Naive thymus-derived CD4-positive, alpha-beta T cell (primary cell): ENCODE data around the gene USH2A. TPM values are rescaled to one million over a fixed set of nuclear protein-coding genes. Genes with fewer than 3 reads are reported as not detected.

Experiments used
- ATAC-seq: fragments of 150-1000 bp; cut with Tn5 transposase; 2 replicates; pipeline ENCODE4 v1.10.0; 2021; ENCODE audit warnings: mild to moderate bottlenecking, moderate library complexity
- CTCF ChIA-PET: fragments of 350-600 bp; sonication (Branson Sonifier 250); formaldehyde crosslinking; loops from one replicate; lab custom pipeline; 2021; ENCODE audit warnings: antibody characterized with exemption; lab: Charles Lee
- POLR2A ChIA-PET: fragments of 350-600 bp; sonication (Branson Sonifier 250); formaldehyde crosslinking; loops from one replicate; lab custom pipeline; 2021; ENCODE audit warnings: antibody characterized with exemption, inconsistent platforms; lab: Charles Lee
- DNase-seq, 9 donors: peaks; one replicate each; pipeline versions ENCODE4 v3.0.0 to v3.0.0-alpha.2; 2020 to 2022; ENCODE audit warnings: mixed read lengths in 1 of 9
- H3K27ac ChIP-seq: one replicate; pipeline ENCODE4 v1.7.0; 2013; ENCODE audit warnings: mild to moderate bottlenecking, low read depth, low read length, moderate library complexity
- H3K27me3 ChIP-seq, 2 donors: one replicate each; pipeline ENCODE4 v1.7.0; 2013; ENCODE audit warnings: low read length in 2 of 2, mild to moderate bottlenecking in 2 of 2, moderate library complexity in 2 of 2; ENCODE audit not compliant: control insufficient read depth in 2 of 2, insufficient read depth in 2 of 2
- H3K36me3 ChIP-seq, 3 experiments: 1 replicate in 2 of 3; 2 replicates in 1 of 3; pipeline ENCODE4 v1.7.0; 2013; ENCODE audit warnings: low read length in 3 of 3, mild to moderate bottlenecking in 3 of 3, moderate library complexity in 1 of 3; ENCODE audit not compliant: insufficient read depth in 3 of 3, control insufficient read depth in 2 of 3
- H3K4me1 ChIP-seq, 2 donors: one replicate each; pipeline ENCODE4 v1.7.0; 2013; ENCODE audit warnings: low read length in 2 of 2, mild to moderate bottlenecking in 2 of 2, moderate library complexity in 1 of 2; ENCODE audit not compliant: control insufficient read depth in 2 of 2, insufficient read depth in 2 of 2
- H3K4me3 ChIP-seq: 2 replicates; pipeline ENCODE4 v1.7.0; 2013; ENCODE audit warnings: mild to moderate bottlenecking, low read length
- H3K9me3 ChIP-seq, 3 experiments: 1 replicate in 2 of 3; 2 replicates in 1 of 3; pipeline ENCODE4 v1.7.0; 2013; ENCODE audit warnings: low read length in 3 of 3; ENCODE audit not compliant: control insufficient read depth in 2 of 3
- H3K27ac Mint-ChIP-seq, 9 donors: one replicate each; pipeline ENCODE4 v1.8.0; 2020 to 2022; ENCODE audit warnings: mixed read lengths in 9 of 9, mild to moderate bottlenecking in 8 of 9, moderate library complexity in 5 of 9, inconsistent platforms in 2 of 9
- H3K27me3 Mint-ChIP-seq, 5 donors: one replicate each; pipeline ENCODE4 v1.8.0; 2021 to 2022; ENCODE audit warnings: mixed read lengths in 5 of 5, mild to moderate bottlenecking in 1 of 5
- H3K36me3 Mint-ChIP-seq, 5 donors: one replicate each; pipeline ENCODE4 v1.8.0; 2020 to 2022; ENCODE audit warnings: mixed read lengths in 5 of 5, mild to moderate bottlenecking in 3 of 5, inconsistent platforms in 1 of 5
- H3K4me1 Mint-ChIP-seq, 7 donors: one replicate each; pipeline ENCODE4 v1.8.0; 2020 to 2022; ENCODE audit warnings: mixed read lengths in 7 of 7, mild to moderate bottlenecking in 3 of 7, inconsistent platforms in 1 of 7
- H3K4me3 Mint-ChIP-seq, 10 donors: one replicate each; pipeline ENCODE4 v1.8.0; 2020 to 2022; ENCODE audit warnings: mild to moderate bottlenecking in 10 of 10, mixed read lengths in 10 of 10, moderate library complexity in 6 of 10, inconsistent platforms in 2 of 10
- H3K9me3 Mint-ChIP-seq, 11 donors: one replicate each; pipeline ENCODE4 v1.8.0; 2020 to 2022; ENCODE audit warnings: mixed read lengths in 11 of 11, mild to moderate bottlenecking in 4 of 11, inconsistent platforms in 1 of 11, moderate library complexity in 1 of 11
- intact Hi-C, 2 donors: fragments of 100-400 bp; cut with micrococcal nuclease; formaldehyde crosslinking; loops; one replicate each; pipeline ENCODE4 v1.15.1; 2023
- polyA plus RNA-seq, 2 donors: library from polyadenylated mRNA; unstranded; fragments of 300-500 nt; fragmentation: Illumina TruSeq; gene quantifications; one replicate each; pipeline ENCODE4 v1.2.3, GENCODE V29; 2021
- total RNA-seq, 6 experiments: library from RNA in 5 of 6; stranded (reverse) in 5 of 6; gene quantifications; 1 replicate in 5 of 6; 2 replicates in 1 of 6; pipeline ENCODE4 v1.2.3 and lab custom pipeline; 2021 to 2026

USH2A gene
- total and polyA plus RNA-seq, 7 experiments from 2014 or later: not detected

GRCh38 chr1:216111842-216112241 lies 311.4 kb downstream of the USH2A start:
- no peaks in the 10 kb centered on the region for H3K27me3 ChIP-seq
- H3K9me3 Mint-ChIP-seq: peaks cover 0 to 6% (median 2%) of the 10 kb centered on the region in 11 donors
- no peak overlapping the region for H3K4me3 Mint-ChIP-seq
- H3K27ac ChIP-seq: no peak overlapping the region
- no peaks in the 10 kb centered on the region for H3K36me3 Mint-ChIP-seq
- H3K4me1 ChIP-seq: no peaks in the 10 kb centered on the region
- no peaks in the 10 kb centered on the region for H3K36me3 ChIP-seq
- no peak overlapping the region for H3K4me3 ChIP-seq
- H3K9me3 ChIP-seq: no peaks in the 10 kb centered on the region
- intact Hi-C loops: no loop called here
- ChIA-PET CTCF (no interaction called here), POLR2A (no interaction called here)
- no peaks in the 10 kb centered on the region for H3K27me3 Mint-ChIP-seq
- H3K4me1 Mint-ChIP-seq: peaks cover 0 to 1% (median 0%) of the 10 kb centered on the region in 7 donors
- no peak overlapping the region for H3K27ac Mint-ChIP-seq
- no peak for ATAC-seq
- no peak for DNase-seq

GRCh38 chr1:216095400-216095799 lies 327.8 kb downstream of the USH2A start:
- Mint-ChIP-seq H3K27ac (no peak overlapping the region), H3K27me3 (no peaks in the 10 kb centered on the region), H3K36me3 (no peaks in the 10 kb centered on the region), H3K4me3 (no peak overlapping the region), H3K4me1 (no peaks in the 10 kb centered on the region), H3K9me3 (peaks cover 0 to 34% (median 2%) of the 10 kb centered on the region in 11 donors)
- ChIA-PET POLR2A (no interaction called here), CTCF (no interaction called here)
- H3K36me3 ChIP-seq: no peaks in the 10 kb centered on the region
- no peaks in the 10 kb centered on the region for H3K9me3 ChIP-seq
- no peak overlapping the region for H3K4me3 ChIP-seq
- H3K27ac ChIP-seq: no peak overlapping the region
- ATAC-seq: no peak
- no peaks in the 10 kb centered on the region for H3K4me1 ChIP-seq
- DNase-seq: no peak
- intact Hi-C loops: no loop called here
- no peaks in the 10 kb centered on the region for H3K27me3 ChIP-seq

- no peaks in the 10 kb centered on the region for H3K9me3 ChIP-seq
- peaks cover 0 to 30% (median 4%) of the 10 kb centered on the region in 11 donors for H3K9me3 Mint-ChIP-seq
- H3K36me3 Mint-ChIP-seq: peaks cover 0 to 3% (median 0%) of the 10 kb centered on the region in 5 donors
- intact Hi-C loops: no loop called here
- no peak for DNase-seq
- H3K27ac ChIP-seq: no peak overlapping the region
- ATAC-seq: no peak
- H3K27me3 ChIP-seq: no peaks in the 10 kb centered on the region
- no peak overlapping the region for H3K4me3 ChIP-seq
- no peaks in the 10 kb centered on the region for H3K27me3 Mint-ChIP-seq
- H3K4me3 Mint-ChIP-seq: no peak overlapping the region
- ChIA-PET POLR2A (no interaction called here), CTCF (no interaction called here)
- H3K36me3 ChIP-seq: no peaks in the 10 kb centered on the region
- H3K4me1 Mint-ChIP-seq: no peaks in the 10 kb centered on the region
- H3K27ac Mint-ChIP-seq: no peak overlapping the region
- H3K4me1 ChIP-seq: no peaks in the 10 kb centered on the region
Measured at GRCh38 chr1:216090556-216090955, 332.7 kb downstream of the USH2A start.

GRCh38 chr1:216086678-216087077 lies 336.6 kb downstream of the USH2A start:
- no peaks in the 10 kb centered on the region for H3K9me3 ChIP-seq
- no peak for ATAC-seq
- peaks cover 0 to 3% (median 0%) of the 10 kb centered on the region in 5 donors for H3K36me3 Mint-ChIP-seq

GRCh38 chr1:216081445-216081844 lies 341.8 kb downstream of the USH2A start:
- H3K27me3 ChIP-seq: no peaks in the 10 kb centered on the region
- H3K4me3 ChIP-seq: no peak overlapping the region
- intact Hi-C loops: no loop called here
- ATAC-seq (no peak), DNase-seq (no peak)
- Mint-ChIP-seq H3K4me3 (no peak overlapping the region), H3K4me1 (no peaks in the 10 kb centered on the region), H3K27me3 (no peaks in the 10 kb centered on the region), H3K9me3 (peaks cover 0 to 16% (median 3%) of the 10 kb centered on the region in 11 donors), H3K36me3 (no peaks in the 10 kb centered on the region), H3K27ac (no peak overlapping the region)
- ChIA-PET CTCF (interaction anchor here (0.6 kb wide), 1 partner anchor 1867 kb away, joined by 3 read pairs; no protein-coding TSS in a partner anchor), POLR2A (no interaction called here)
- no peaks in the 10 kb centered on the region for H3K4me1 ChIP-seq
- no peaks in the 10 kb centered on the region for H3K36me3 ChIP-seq
- no peak overlapping the region for H3K27ac ChIP-seq
- no peaks in the 10 kb centered on the region for H3K9me3 ChIP-seq

More at GRCh38 chr1:216086678-216087077, 336.6 kb downstream of the USH2A start:
- ChIA-PET POLR2A (no interaction called here), CTCF (no interaction called here)
- DNase-seq: no peak
- intact Hi-C loops: no loop called here
- Histone ChIP-seq H3K4me1 (no peaks in the 10 kb centered on the region), H3K4me3 (no peak overlapping the region), H3K27ac (no peak overlapping the region), H3K36me3 (no peaks in the 10 kb centered on the region), H3K27me3 (no peaks in the 10 kb centered on the region)
- H3K27ac Mint-ChIP-seq: no peak overlapping the region
- no peaks in the 10 kb centered on the region for H3K4me1 Mint-ChIP-seq
- H3K9me3 Mint-ChIP-seq: peaks cover 0 to 30% (median 5%) of the 10 kb centered on the region in 11 donors
- H3K4me3 Mint-ChIP-seq: no peak overlapping the region
- H3K27me3 Mint-ChIP-seq: no peaks in the 10 kb centered on the region

GRCh38 chr1:216076751-216077150 lies 346.5 kb downstream of the USH2A start:
- Mint-ChIP-seq H3K27me3 (no peaks in the 10 kb centered on the region), H3K4me1 (no peaks in the 10 kb centered on the region), H3K36me3 (no peaks in the 10 kb centered on the region), H3K9me3 (peaks cover 0 to 16% (median 0%) of the 10 kb centered on the region in 11 donors), H3K4me3 (no peak overlapping the region), H3K27ac (no peak overlapping the region)
- Histone ChIP-seq H3K27ac (no peak overlapping the region), H3K4me1 (no peaks in the 10 kb centered on the region), H3K36me3 (no peaks in the 10 kb centered on the region), H3K9me3 (no peaks in the 10 kb centered on the region), H3K4me3 (no peak overlapping the region), H3K27me3 (no peaks in the 10 kb centered on the region)
- ATAC-seq: no peak
- ChIA-PET CTCF (no interaction called here), POLR2A (no interaction called here)
- intact Hi-C loops: no loop called here
- no peak for DNase-seq

- Mint-ChIP-seq H3K36me3 (no peaks in the 10 kb centered on the region), H3K27ac (no peak overlapping the region), H3K27me3 (no peaks in the 10 kb centered on the region), H3K4me1 (no peaks in the 10 kb centered on the region), H3K4me3 (no peak overlapping the region), H3K9me3 (peaks cover 0 to 15% (median 0%) of the 10 kb centered on the region in 11 donors)
- Histone ChIP-seq H3K27ac (no peak overlapping the region), H3K36me3 (no peaks in the 10 kb centered on the region), H3K9me3 (no peaks in the 10 kb centered on the region), H3K27me3 (no peaks in the 10 kb centered on the region), H3K4me3 (no peak overlapping the region), H3K4me1 (no peaks in the 10 kb centered on the region)
- ATAC-seq: no peak
- POLR2A ChIA-PET: no interaction called here
- CTCF ChIA-PET: no interaction called here
- DNase-seq: no peak
- intact Hi-C loops: no loop called here
Measured at GRCh38 chr1:216075339-216075738, 347.9 kb downstream of the USH2A start.
